ENCODE results near the gene PDSS1. TPM values are rescaled to one million over a fixed set of nuclear protein-coding genes. Genes with fewer than 3 reads are reported as not detected.
"Not testable (repeated sequence)": the region's sequence is repeated elsewhere in the genome, so short reads cannot be mapped to it uniquely, and the experiment has no call there.

Gene PDSS1, protein sequence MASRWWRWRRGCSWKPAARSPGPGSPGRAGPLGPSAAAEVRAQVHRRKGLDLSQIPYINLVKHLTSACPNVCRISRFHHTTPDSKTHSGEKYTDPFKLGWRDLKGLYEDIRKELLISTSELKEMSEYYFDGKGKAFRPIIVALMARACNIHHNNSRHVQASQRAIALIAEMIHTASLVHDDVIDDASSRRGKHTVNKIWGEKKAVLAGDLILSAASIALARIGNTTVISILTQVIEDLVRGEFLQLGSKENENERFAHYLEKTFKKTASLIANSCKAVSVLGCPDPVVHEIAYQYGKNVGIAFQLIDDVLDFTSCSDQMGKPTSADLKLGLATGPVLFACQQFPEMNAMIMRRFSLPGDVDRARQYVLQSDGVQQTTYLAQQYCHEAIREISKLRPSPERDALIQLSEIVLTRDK
- polyA plus RNA-seq (ENCODE audit: insufficient read length in 4 of 4), result 10 to 100 TPM in 3 of 4 donors, 1 to 10 TPM in 1; 9.0 to 12.7 (median 10.9) TPM

GRCh38 chr10:26697163-26697921, at the start of gene PDSS1:
Gene PDSS1 (plus strand): TSS chr10:26697701. CDS start chr10:26697712, 11 bp downstream.
- peak; percentile 35 to 60 (median 42) for DNase-seq (ENCODE audit: low read depth in 4 of 4, low spot score in 3 of 4)

DNA sequence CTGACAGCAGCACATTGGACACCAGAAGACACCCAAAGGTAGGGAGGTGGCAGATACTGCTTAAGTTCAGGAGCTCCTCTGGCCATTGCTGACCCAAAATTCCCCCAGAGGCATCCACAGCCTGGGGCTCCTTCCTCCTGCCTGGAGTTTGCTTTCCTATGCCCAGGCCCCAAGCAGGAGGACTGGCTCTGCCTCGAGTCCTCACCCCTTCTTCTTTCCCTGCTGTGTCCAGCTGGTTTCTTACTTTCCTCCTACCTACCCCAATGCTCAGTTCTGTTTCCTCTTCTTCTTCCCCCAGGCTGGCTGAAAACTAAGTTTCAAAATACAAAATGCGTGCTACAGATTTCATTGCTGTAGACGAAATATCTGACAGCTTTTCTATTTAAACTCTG, 49.3 kb upstream of the PDSS1 start:
- not testable (repeated sequence) for DNase-seq (ENCODE audit: low read depth in 4 of 4, low spot score in 3 of 4)

- no peak for DNase-seq (ENCODE audit: low read depth in 4 of 4, low spot score in 3 of 4)
These were observed 47.1 kb upstream of the PDSS1 start for GRCh38 chr10:26650406-26650805.

- DNase-seq (ENCODE audit: low read depth in 4 of 4, low spot score in 3 of 4), result not testable (repeated sequence)
These were observed 46.0 kb upstream of the PDSS1 start for GRCh38 chr10:26651476-26651875.

- no peak for DNase-seq (ENCODE audit: low read depth in 4 of 4, low spot score in 3 of 4)
These were observed 44.5 kb upstream of the PDSS1 start for GRCh38 chr10:26653004-26653403.

- no peak for DNase-seq (ENCODE audit: low read depth in 4 of 4, low spot score in 3 of 4)
These were observed 41.8 kb upstream of the PDSS1 start for GRCh38 chr10:26655746-26656145.

DNA sequence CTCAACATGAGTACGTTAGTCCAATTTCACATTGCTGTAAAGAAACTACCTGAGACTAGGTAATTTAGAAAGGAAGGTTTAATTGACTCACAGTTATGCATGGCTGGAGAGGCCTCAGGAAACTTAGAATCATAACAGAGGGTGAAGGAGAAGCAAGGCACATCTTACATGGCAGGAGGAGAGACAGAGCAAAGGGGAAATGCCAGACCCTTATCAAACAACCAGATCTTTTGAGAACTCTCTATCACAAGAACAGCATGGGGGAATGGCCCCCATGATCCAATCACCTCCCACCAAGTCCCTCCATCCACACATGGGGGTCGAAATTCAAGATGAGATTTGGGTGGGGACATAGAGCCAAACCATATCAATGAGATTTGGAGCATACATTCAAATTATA, 34.6 kb upstream of the PDSS1 start:
- no peak for DNase-seq (ENCODE audit: low read depth in 4 of 4, low spot score in 3 of 4)

GRCh38 chr10:26665080-26666048, 32.1 kb upstream of the PDSS1 start:
- no peak for DNase-seq (ENCODE audit: low read depth in 4 of 4, low spot score in 3 of 4)

DNA sequence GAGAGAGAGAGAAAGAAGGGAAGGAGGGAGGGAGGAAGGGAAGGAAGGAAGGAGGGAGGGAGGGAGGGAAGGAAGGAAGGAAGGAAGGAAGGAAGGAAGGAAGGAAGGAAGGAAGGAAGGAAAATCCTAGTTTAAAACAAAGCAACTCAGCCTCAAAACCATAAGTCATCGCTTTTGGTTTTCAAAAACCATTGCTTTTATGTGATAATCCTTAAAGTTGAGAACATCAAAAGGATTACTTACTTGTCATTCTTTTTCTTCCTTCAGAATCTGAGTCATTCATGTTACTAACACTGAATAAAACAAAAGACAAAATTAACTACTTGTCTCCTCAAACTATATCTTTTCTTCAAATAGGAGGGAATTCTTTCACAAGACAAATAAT, 21.6 kb upstream of the PDSS1 start:
- no peak for DNase-seq (ENCODE audit: low read depth in 4 of 4, low spot score in 3 of 4)

DNA sequence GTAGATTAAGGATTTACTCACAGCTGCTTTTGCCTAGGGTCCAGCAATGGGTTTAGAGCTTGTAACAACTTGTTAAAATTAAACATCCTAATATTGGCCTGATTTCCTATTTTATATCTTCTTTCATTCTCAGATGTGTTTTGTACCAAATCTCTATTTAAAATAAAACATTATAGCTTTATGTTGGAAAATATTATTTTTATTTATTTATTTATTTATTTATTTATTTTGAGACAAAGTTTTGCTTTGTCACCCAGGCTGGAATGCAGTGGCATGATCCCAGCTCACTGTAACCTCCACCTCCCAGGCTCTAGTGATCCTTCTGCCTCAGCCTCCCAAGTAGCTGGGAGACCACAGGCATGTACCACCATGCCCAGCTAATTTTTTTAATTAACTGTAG, 17.9 kb upstream of the PDSS1 start:
- DNase-seq (ENCODE audit: low read depth in 4 of 4, low spot score in 3 of 4), result no peak

GRCh38 chr10:26681076-26681475, 16.4 kb upstream of the PDSS1 start:
- DNase-seq (ENCODE audit: low read depth in 4 of 4, low spot score in 3 of 4), result no peak

GRCh38 chr10:26681971-26682370, 15.5 kb upstream of the PDSS1 start:
- DNase-seq (ENCODE audit: low read depth in 4 of 4, low spot score in 3 of 4), result not testable (repeated sequence)

DNA sequence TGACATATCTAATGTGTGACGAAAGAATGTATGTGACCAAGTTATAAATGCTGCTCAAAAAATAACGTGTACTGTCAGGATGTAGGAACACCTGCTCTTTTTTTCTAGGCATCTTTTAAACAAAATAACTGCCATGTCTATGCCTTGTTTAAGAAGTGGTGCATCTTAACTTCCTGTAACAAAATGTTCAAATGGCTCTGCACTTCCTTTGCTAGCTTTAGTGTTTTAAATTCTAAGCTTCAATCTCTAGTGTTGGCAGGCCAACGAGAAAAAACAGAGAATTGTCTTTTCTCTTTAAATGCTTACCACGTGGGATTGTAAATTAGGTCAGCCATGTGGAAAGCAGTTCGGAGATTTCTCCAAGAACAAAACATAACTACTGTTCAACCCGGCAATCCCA, 14.6 kb upstream of the PDSS1 start:
- no peak for DNase-seq (ENCODE audit: low read depth in 4 of 4, low spot score in 3 of 4)

DNA sequence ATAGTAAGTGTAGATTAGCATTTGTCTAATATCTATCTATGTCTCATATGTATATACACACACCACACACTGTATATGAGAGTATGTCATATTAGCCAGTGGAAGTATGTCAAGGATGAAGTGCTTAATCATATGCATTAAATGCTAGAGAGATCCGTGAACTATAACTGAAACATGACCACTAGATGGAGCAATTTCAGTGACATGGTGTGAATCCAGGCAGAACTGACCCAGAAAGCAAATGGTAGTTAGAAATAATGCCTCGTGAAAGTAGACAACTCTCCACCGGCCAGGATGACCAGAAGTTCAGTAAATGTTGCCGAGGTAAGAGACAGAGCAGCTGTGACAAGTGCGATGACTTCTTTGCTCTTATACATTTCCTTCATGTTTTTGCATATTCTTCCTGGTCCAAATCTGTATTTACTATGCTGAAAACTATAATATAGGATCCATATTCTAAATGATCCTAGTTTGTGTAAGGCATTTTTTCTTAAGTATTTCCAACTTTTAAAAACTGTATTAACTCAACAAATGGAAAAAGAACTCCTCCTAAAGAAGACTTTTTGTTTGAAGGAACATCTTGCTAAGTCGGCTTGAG, 12.7 kb upstream of the PDSS1 start:
- peak in 1 of 4 donors; percentile 5 for DNase-seq (ENCODE audit: low read depth in 4 of 4, low spot score in 3 of 4)

DNA sequence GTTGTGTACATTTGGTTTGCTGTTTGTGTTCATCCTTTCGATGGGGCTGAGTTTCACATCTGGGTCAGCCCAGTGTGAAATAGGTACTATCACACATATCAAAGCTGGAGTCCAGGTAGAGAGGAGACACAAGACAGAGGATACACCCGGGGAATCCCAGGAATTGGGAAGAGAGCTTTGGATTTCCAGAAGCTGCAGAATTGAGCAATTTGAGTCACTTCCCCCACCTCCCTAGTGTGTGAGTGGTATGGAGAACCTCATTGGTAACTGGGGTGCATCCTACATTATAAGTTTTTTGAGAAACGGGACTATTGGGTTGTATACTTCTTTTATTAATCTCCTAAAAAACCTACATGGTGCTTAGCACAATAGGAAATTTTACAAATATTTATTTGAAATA, 12.1 kb upstream of the PDSS1 start:
- no peak for DNase-seq (ENCODE audit: low read depth in 4 of 4, low spot score in 3 of 4)

GRCh38 chr10:26689399-26689798, 8.1 kb upstream of the PDSS1 start:
- no peak for DNase-seq (ENCODE audit: low read depth in 4 of 4, low spot score in 3 of 4)

GRCh38 chr10:26690731-26691475, 6.6 kb upstream of the PDSS1 start:
- no peak for DNase-seq (ENCODE audit: low read depth in 4 of 4, low spot score in 3 of 4)

GRCh38 chr10:26694536-26694935, 3.0 kb upstream of the PDSS1 start:
- DNase-seq (ENCODE audit: low read depth in 4 of 4, low spot score in 3 of 4), result not testable (repeated sequence)

DNA sequence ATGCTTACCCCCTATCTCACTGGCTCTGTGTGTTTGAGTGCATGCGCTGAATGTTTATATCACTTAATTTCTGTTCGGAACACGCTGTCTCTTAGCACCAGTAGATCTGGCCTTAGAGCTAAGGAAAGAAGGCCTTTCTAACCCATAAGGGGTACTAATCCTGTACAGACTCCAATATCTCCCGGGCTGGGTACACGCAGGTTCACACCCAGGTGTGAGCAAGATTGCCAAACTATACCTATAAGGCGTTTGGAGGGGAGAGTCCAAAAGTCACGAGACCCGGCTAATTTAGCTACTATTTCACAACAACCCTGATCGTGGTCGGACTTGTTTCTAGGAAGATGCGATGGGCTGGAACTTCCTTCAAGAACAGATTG, 727 bp upstream of the PDSS1 start:
- no peak for DNase-seq (ENCODE audit: low read depth in 4 of 4, low spot score in 3 of 4)
